Measurements from ENCODE around the gene SULF2. TPM values are rescaled to one million over a fixed set of nuclear protein-coding genes. Genes with fewer than 3 reads are reported as not detected.

The SULF2 gene
- total RNA-seq, 2 donors from 2014 or later: 75.7 to 146 TPM

- WGBS, 2 experiments (ENCODE audit: insufficient coverage in 1 of 2, insufficient read length in 1 of 2): 93% methylated on average over 2 of the region's 2 CpGs
- DNase-seq: no peak
- no peaks in the 10 kb centered on the region for H3K27me3 ChIP-seq (ENCODE audit: control insufficient read depth, insufficient read depth, low read length, poor library complexity, severe bottlenecking)
- H3K36me3 Mint-ChIP-seq (ENCODE audit: low read depth): peaks cover 48% of the 10 kb centered on the region
- H3K9ac ChIP-seq (ENCODE audit: extremely low read depth, low read length, poor library complexity, severe bottlenecking): no peak overlapping the region
- peaks cover 5% of the 10 kb centered on the region for H3K4me1 Mint-ChIP-seq
- H3K4me1 ChIP-seq (ENCODE audit: control insufficient read depth, insufficient read depth, low read length): no peaks in the 10 kb centered on the region
- no peak overlapping the region for H3K27ac Mint-ChIP-seq
- no peaks in the 10 kb centered on the region for H3K9me3 Mint-ChIP-seq
- H3K4me3 Mint-ChIP-seq: no peak overlapping the region
- H3K27me3 Mint-ChIP-seq (ENCODE audit: insufficient read depth): no peaks in the 10 kb centered on the region
- TF ChIP-seq CTCF (conservative IDR thresholded peaks at IDR 0.05): peak; percentile 50
- H3K27ac ChIP-seq (ENCODE audit: low read depth, low read length): no peak overlapping the region
- H3K4me3 ChIP-seq (ENCODE audit: low read length): no peak overlapping the region
- H3K36me3 ChIP-seq (ENCODE audit: control insufficient read depth, insufficient read depth, low read length): peaks cover 44% of the 10 kb centered on the region
- H3K9me3 ChIP-seq (ENCODE audit: control insufficient read depth, low read length): no peaks in the 10 kb centered on the region
Measured at GRCh38 chr20:47623206-47623605, 162.1 kb downstream of the SULF2 start.

DNA sequence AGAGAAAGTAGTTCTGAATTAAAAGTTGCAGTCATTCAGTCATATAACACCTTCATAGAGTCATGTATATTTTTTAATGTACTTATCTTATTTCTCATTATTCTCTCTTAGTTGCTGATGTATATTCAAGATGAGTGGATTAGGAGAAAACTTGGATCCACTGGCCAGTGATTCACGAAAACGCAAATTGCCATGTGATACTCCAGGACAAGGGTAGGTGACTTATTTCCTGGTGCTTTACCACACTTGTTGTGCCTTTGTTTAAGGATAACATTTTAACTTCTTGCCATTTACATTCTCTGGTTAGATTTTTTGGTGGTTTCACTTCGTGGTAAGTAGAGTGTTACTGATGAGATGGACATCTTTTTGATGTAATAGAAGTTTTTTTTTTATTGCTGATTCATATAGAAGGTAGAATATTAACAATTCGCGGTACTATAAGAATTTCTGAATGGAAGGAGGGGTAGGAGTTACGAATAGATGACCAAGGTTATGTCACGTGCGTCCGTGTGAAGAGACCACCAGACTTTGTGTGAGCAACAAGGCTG lies 163.1 kb downstream of the SULF2 start:
- 93 to 98% methylated on average over 5 to 9 of the region's 9 CpGs for WGBS, 2 experiments (ENCODE audit: insufficient coverage in 1 of 2, insufficient read length in 1 of 2)
- H3K9me3 ChIP-seq (ENCODE audit: control insufficient read depth, low read length): no peaks in the 10 kb centered on the region
- DNase-seq: no peak
- no peaks in the 10 kb centered on the region for H3K4me1 ChIP-seq (ENCODE audit: control insufficient read depth, insufficient read depth, low read length)
- no peak for TF ChIP-seq CTCF (conservative IDR thresholded peaks at IDR 0.05)
- H3K27ac ChIP-seq (ENCODE audit: low read depth, low read length): no peak overlapping the region
- Mint-ChIP-seq H3K36me3 (ENCODE audit: low read depth) (peaks cover 42% of the 10 kb centered on the region), H3K4me1 (peaks cover 5% of the 10 kb centered on the region), H3K27me3 (ENCODE audit: insufficient read depth) (no peaks in the 10 kb centered on the region), H3K27ac (no peak overlapping the region), H3K9me3 (no peaks in the 10 kb centered on the region), H3K4me3 (no peak overlapping the region)
- peaks cover 36% of the 10 kb centered on the region for H3K36me3 ChIP-seq (ENCODE audit: control insufficient read depth, insufficient read depth, low read length)
- H3K9ac ChIP-seq (ENCODE audit: extremely low read depth, low read length, poor library complexity, severe bottlenecking): no peak overlapping the region
- H3K27me3 ChIP-seq (ENCODE audit: control insufficient read depth, insufficient read depth, low read length, poor library complexity, severe bottlenecking): no peaks in the 10 kb centered on the region
- no peak overlapping the region for H3K4me3 ChIP-seq (ENCODE audit: low read length)

DNA sequence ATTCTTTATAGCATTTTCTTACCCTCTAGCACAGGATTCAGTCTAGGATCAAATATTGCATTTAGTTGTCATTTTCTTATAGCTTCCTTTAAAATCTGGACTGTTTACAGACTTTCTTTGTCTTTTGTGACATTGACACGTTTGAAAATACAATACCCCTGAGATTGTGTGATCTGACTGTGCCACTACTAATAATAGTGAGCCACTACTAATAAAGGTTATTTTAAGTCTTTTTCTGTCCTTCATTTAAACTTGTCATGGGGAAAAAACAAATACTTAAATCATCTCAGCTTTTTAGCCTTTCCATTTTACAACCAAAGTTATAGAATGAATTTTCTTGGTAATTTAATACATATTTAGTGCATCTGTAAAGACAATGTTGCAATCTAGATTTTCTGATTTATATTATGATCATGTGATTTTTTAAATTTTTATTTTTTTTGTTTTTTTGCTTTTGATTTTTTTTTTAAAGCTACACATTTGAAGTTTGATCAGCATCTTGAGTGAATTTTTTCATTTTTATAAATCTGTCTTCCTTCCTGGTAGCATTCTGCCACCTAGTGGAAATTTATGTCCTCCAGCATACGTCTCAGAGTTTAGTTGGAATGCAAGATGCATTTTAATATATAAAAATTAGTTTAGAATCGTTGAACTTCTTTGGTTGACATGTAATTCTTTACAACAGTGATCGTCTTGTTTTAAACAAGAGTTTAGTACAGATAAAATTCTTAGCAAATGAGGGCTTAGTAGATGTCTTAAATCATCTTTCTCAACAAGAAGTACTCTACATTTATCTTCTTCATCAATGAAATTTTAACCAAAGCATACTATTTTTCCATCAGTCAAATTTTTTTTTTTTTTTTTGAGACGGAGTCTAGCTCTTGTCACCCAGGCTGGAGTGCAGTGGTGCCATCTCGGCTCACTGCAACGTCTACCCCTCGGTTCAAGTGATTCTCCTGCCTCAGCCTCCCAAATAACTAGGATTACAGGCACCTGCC lies 164.2 kb downstream of the SULF2 start:
- no peak for DNase-seq
- 74 to 80% methylated on average over 5 to 7 of the region's 8 CpGs for WGBS, 2 experiments (ENCODE audit: insufficient coverage in 1 of 2, insufficient read length in 1 of 2)
- no peak overlapping the region for H3K4me3 Mint-ChIP-seq
- H3K27me3 Mint-ChIP-seq (ENCODE audit: insufficient read depth): no peaks in the 10 kb centered on the region
- H3K27me3 ChIP-seq (ENCODE audit: control insufficient read depth, insufficient read depth, low read length, poor library complexity, severe bottlenecking): no peaks in the 10 kb centered on the region
- no peak overlapping the region for H3K27ac Mint-ChIP-seq
- TF ChIP-seq CTCF (conservative IDR thresholded peaks at IDR 0.05): peak; percentile 93
- H3K9me3 Mint-ChIP-seq: no peaks in the 10 kb centered on the region
- H3K9me3 ChIP-seq (ENCODE audit: control insufficient read depth, low read length): no peaks in the 10 kb centered on the region
- no peak overlapping the region for H3K9ac ChIP-seq (ENCODE audit: extremely low read depth, low read length, poor library complexity, severe bottlenecking)
- H3K36me3 ChIP-seq (ENCODE audit: control insufficient read depth, insufficient read depth, low read length): peaks cover 28% of the 10 kb centered on the region
- no peak overlapping the region for H3K27ac ChIP-seq (ENCODE audit: low read depth, low read length)
- no peaks in the 10 kb centered on the region for H3K4me1 ChIP-seq (ENCODE audit: control insufficient read depth, insufficient read depth, low read length)
- peaks cover 5% of the 10 kb centered on the region for H3K4me1 Mint-ChIP-seq
- peaks cover 31% of the 10 kb centered on the region for H3K36me3 Mint-ChIP-seq (ENCODE audit: low read depth)
- H3K4me3 ChIP-seq (ENCODE audit: low read length): no peak overlapping the region

All from endodermal cell (in vitro differentiated cells).